ENCODE results near the gene UBR4.

- TF ChIP-seq POLR2A (IDR thresholded peaks at IDR 0.05; ENCODE audit: low read depth, low read length) = no peak
- no peak for TF ChIP-seq POLR2AphosphoS5 (IDR thresholded peaks at IDR 0.05; ENCODE audit: low read depth, low read length)
- TF ChIP-seq TAF1 (IDR thresholded peaks at IDR 0.05; ENCODE audit: borderline replicate concordance, low read depth, low read length) = no peak
Observed at GRCh38 chr1:19122668-19123067, 87.4 kb downstream of the UBR4 start.
